Esophagus squamous epithelium (tissue), 4 donors: ENCODE measurements around the gene CCBE1.

ENCODE experiments used
- CTCF ChIP-seq, 6 experiments: fragments of 450-650 bp in 4 of 6; fragments of 200-600 bp in 2 of 6; sonication (generic) in 2 of 6; IDR thresholded peaks; one replicate each; pipeline ENCODE4 v1.5.1; 2016 to 2019; ENCODE audit warnings: antibody characterized with exemption in 6 of 6, mild to moderate bottlenecking in 4 of 6, moderate library complexity in 4 of 6
- POLR2A ChIP-seq, 4 donors: fragments of 450-650 bp; IDR thresholded peaks; one replicate each; pipeline ENCODE4 v1.6.1; 2017; ENCODE audit warnings: antibody characterized with exemption in 4 of 4, mild to moderate bottlenecking in 4 of 4, moderate library complexity in 3 of 4

DNA sequence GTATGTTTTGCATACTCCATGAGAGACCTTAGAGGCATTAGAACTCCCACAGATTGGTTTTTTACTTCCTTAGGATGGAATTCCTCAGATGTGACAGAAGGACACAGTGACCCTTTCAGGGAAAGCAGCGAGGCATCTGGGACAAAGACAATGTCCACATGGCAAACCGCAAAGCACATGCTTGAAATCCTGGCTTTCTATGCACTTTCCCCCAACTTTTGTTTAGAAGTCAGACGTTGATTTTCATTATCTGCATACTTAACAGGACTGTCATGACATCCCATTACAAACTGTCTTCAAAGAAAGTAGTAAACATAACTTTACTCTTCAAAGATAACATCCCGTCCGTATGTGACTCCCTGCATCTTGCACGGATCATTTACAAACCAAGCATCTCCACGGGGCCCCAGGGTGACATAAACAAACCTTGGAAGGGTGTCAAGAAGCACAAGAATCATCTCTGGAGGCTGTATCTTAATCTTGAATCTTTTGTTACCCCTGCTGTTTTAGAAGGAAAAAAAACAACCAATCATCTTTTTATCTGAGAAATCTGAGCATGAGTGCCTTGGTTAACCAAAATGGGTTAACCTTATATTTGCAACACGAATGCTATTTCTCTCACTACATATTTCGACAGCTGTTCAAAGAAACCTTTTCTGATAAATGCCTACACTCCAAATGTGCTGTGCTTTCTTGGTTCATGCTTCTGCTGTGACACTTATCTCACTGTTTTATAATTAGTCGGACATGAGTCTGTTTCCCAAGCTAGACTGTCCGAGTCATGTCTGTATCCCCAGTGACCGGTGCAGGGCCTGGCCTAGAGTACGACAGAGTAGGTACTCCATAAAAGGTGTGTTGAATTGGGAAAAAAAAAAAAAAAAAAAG is 90.8 kb downstream of the CCBE1 start:
- TF ChIP-seq CTCF (IDR thresholded peaks at IDR 0.05), result no peak
- TF ChIP-seq POLR2A (IDR thresholded peaks at IDR 0.05), result no peak
